ENCODE measurements around the gene NTSR1. TPM values are rescaled to one million over a fixed set of nuclear protein-coding genes. Genes with fewer than 3 reads are reported as not detected.

Gene NTSR1
- total RNA-seq, 1 donor from 2014 or later: 0.26 TPM

GRCh38 chr20:62806383-62807050 lies 97.9 kb downstream of the NTSR1 start:
- Histone ChIP-seq H3K4me3 (peak overlapping the region; percentile 83), H3K27me3 (peaks cover 22% of the 10 kb centered on the region), H3K4me1 (peaks cover 13% of the 10 kb centered on the region), H3F3A (ENCODE audit: low read depth) (peaks cover 38% of the 10 kb centered on the region), H3K36me3 (no peaks in the 10 kb centered on the region), H3K79me2 (ENCODE audit: low read depth) (no peaks in the 10 kb centered on the region), H3K9me3 (ENCODE audit: low read depth) (no peaks in the 10 kb centered on the region), H2AFZ (replicated peaks) (no peak overlapping the region), H3K9ac (no peak overlapping the region), H3K4me2 (peak overlapping the region; percentile 87), H4K20me1 (ENCODE audit: low read depth) (peaks cover 37% of the 10 kb centered on the region), H3K27ac (no peak overlapping the region)
- Mint-ChIP-seq H3K36me3 (no peaks in the 10 kb centered on the region), H3K4me3 (peak overlapping the region; percentile 85), H3K27me3 (ENCODE audit: insufficient read depth, low read depth) (peaks cover 17% of the 10 kb centered on the region), H3K9me3 (no peaks in the 10 kb centered on the region), H3K4me1 (peaks cover 28% of the 10 kb centered on the region), H3K27ac (no peak overlapping the region)
- no peak for DNase-seq (ENCODE audit: low spot score)
- TF ChIP-seq CTCF (IDR thresholded peaks at IDR 0.05) (no peak), EZH2 (IDR thresholded peaks at IDR 0.05) (no peak), EZH2phosphoT487 (IDR thresholded peaks at IDR 0.05) (no peak)

- no peak for DNase-seq (ENCODE audit: low spot score)
- Histone ChIP-seq H3K4me3 (no peak overlapping the region), H3K4me2 (no peak overlapping the region), H2AFZ (replicated peaks) (no peak overlapping the region), H3K79me2 (ENCODE audit: low read depth) (no peaks in the 10 kb centered on the region), H3K27me3 (peaks cover 22% of the 10 kb centered on the region), H3K36me3 (no peaks in the 10 kb centered on the region), H4K20me1 (ENCODE audit: low read depth) (peaks cover 37% of the 10 kb centered on the region), H3K9me3 (ENCODE audit: low read depth) (no peaks in the 10 kb centered on the region), H3K9ac (no peak overlapping the region), H3K4me1 (peaks cover 13% of the 10 kb centered on the region), H3K27ac (no peak overlapping the region), H3F3A (ENCODE audit: low read depth) (peaks cover 29% of the 10 kb centered on the region)
- H3K4me1 Mint-ChIP-seq: peaks cover 25% of the 10 kb centered on the region
- peak overlapping the region; percentile 55 for H3K4me3 Mint-ChIP-seq
- no peaks in the 10 kb centered on the region for H3K9me3 Mint-ChIP-seq
- H3K27ac Mint-ChIP-seq: no peak overlapping the region
- H3K27me3 Mint-ChIP-seq (ENCODE audit: insufficient read depth, low read depth): peaks cover 15% of the 10 kb centered on the region
- no peak for TF ChIP-seq EZH2phosphoT487 (IDR thresholded peaks at IDR 0.05)
- no peak for TF ChIP-seq CTCF (IDR thresholded peaks at IDR 0.05)
- TF ChIP-seq EZH2 (IDR thresholded peaks at IDR 0.05): no peak
- H3K36me3 Mint-ChIP-seq: peaks cover 3% of the 10 kb centered on the region
Measured at GRCh38 chr20:62807444-62808210, 99.0 kb downstream of the NTSR1 start.

- Histone ChIP-seq H3F3A (ENCODE audit: low read depth) (peaks cover 23% of the 10 kb centered on the region), H3K79me2 (ENCODE audit: low read depth) (no peaks in the 10 kb centered on the region), H3K9ac (no peak overlapping the region), H3K27me3 (peaks cover 17% of the 10 kb centered on the region), H3K27ac (no peak overlapping the region), H3K36me3 (no peaks in the 10 kb centered on the region), H3K9me3 (ENCODE audit: low read depth) (no peaks in the 10 kb centered on the region), H2AFZ (replicated peaks) (no peak overlapping the region), H3K4me3 (no peak overlapping the region), H3K4me2 (no peak overlapping the region), H3K4me1 (peaks cover 13% of the 10 kb centered on the region), H4K20me1 (ENCODE audit: low read depth) (peaks cover 37% of the 10 kb centered on the region)
- DNase-seq (ENCODE audit: low spot score): peak; percentile 82
- Mint-ChIP-seq H3K36me3 (peaks cover 3% of the 10 kb centered on the region), H3K4me3 (peak overlapping the region; percentile 24), H3K27me3 (ENCODE audit: insufficient read depth, low read depth) (peaks cover 11% of the 10 kb centered on the region), H3K9me3 (no peaks in the 10 kb centered on the region), H3K27ac (no peak overlapping the region), H3K4me1 (peaks cover 18% of the 10 kb centered on the region)
- TF ChIP-seq CTCF (IDR thresholded peaks at IDR 0.05): peak; percentile 93
- no peak for TF ChIP-seq EZH2phosphoT487 (IDR thresholded peaks at IDR 0.05)
- TF ChIP-seq EZH2 (IDR thresholded peaks at IDR 0.05): no peak
Measured at GRCh38 chr20:62808211-62808865, 99.7 kb downstream of the NTSR1 start.

Data from neural progenitor cell (in vitro differentiated cells).